Stimulated activated CD4-positive, alpha-beta T cell treated with anti-CD3 and anti-CD28 coated beads, Interleukin-12 subunit alpha, Interleukin-12 subunit beta, amount 100 ng/mL, for 48 hours (primary cell): ENCODE results near the gene FOXP1.

ENCODE experiments used
- DNase-seq, 3 donors: peaks; one replicate each; pipeline ENCODE4 v3.0.0-alpha.2; 2020; ENCODE audit warnings: low read depth in 2 of 3, low spot score in 1 of 3

Gene FOXP1

DNA sequence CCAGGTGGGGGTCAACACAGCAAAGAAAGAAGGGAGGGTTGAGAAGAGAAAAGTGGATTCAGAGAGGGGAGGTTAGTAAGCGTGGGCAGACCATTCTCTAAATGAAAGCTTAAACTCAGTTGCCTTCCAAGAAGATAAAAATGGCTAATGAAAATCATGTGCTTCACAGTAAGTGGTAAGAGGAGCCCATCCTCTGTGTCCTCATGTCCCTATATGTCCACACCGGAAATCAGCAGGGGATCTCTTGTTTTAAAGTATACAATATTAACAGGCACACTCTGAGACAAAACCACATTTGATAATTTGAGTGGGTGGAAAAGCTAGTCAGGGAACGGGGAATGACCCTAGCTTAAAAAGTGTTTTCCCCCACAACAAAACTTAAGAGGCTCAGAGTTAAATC is 4.4 kb upstream of the FOXP1 start:
- no peak for DNase-seq

DNA sequence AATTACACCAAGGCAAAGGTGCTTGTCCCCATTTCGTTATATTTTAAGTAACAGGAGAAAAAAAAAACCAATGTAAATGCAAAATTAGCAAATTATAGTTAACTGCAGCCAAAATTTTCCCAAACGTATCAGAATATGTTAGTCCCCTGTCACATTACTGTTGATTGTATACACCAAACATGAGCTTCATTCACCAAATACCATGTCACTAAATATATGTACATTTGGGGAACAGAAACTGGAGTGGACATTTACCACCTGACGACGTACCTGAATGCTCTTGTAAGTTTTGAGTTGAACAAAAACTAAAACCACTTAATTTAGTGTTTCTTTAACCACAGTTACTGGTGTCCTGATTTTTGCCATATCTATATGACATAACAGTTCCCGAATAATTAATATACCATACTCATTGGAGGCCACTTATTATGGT is 3.3 kb upstream of the FOXP1 start:
- no peak for DNase-seq

DNA sequence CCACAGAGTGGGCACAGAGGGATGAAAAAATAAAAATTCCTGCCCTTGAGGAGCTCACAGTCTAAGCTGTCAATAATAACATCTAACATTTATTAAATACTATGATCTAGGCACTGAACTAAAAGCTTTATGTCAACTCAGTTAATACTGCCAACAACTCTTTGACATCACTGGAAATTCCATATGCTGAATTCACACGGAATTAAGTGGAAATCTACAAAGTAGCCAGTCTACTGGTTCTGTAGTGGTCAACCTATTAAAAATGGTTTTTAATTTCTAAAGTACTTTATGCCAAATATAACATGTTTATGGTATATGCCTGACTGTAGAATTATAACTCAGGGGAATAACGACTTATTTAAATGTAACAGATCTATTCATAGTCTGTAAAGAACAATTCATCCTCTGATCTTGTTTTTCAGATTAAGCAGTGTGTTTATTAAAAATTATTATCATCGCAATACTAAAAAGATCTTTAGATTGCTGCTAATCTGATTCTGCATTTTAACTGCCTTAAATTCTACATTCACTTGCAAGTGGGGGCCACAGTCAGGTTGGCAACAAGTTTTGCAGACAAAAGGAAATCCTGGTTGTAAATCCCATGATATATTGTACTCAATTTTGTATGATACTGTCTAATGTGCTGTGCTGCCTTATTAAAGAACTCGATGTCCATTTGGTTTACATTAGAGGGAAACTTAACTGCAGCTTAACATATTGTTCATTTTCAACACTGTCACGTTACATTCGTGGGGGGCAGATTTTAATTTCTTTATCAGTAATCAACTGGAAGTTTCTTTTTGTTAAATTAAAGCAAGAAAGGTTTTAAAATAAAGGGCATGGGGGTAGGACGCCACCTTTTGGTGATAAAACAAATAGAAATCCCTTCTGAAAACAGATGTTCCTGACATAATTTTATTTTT is 2.6 kb upstream of the FOXP1 start:
- DNase-seq = peak in 1 of 3 donors; percentile 8

DNA sequence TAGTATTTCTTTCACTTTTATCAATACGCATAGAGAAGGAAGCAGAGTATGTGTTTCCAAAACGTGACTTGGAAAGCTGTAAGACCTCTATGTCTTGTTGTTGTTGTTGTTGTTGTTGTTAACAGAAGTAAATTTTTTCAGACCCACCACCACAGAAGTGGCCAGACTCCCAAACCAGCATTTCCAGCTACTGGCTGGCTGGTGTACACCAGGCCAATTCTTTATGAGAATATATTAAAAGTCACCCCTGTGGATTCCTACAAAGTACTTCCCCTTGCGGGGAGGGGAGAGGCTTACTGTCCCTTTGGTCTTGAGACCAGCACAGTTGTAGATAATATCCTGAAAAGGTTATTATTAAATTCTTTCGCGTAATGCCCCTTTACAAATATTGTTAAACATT is 1.6 kb upstream of the FOXP1 start:
- no peak for DNase-seq

DNA sequence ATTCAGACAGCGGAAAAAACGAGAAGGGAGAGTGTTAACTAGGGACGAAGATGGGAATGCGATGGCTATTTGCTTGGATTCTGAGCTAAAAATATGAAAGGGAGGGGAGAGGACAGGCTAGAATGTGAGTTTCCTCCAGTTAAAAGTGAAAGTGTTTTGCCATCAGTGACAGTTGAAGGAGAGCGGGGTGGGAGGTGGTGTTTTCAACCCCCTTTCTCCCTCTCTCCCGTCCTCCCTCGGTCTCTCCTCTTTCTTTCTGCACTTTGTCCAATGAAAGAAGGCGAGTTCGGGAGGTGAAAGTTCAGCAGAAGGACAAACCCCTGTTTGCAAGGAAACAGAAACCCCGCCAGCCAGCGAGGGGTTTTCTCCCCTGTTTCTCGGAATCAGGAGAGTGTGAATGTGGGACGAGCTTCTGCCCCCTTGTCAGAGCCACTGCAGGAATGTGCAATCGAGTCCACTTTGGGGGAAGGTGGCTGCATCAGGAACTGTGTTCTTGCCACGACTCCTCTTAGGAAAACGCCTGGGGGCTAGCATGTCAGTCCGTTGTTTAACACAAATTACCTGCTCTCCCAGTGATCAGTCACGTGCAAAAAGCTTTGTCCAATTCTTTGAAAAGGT is 975 bp upstream of the FOXP1 start:
- DNase-seq = peak; percentile 53 to 64 (median 57)

DNA sequence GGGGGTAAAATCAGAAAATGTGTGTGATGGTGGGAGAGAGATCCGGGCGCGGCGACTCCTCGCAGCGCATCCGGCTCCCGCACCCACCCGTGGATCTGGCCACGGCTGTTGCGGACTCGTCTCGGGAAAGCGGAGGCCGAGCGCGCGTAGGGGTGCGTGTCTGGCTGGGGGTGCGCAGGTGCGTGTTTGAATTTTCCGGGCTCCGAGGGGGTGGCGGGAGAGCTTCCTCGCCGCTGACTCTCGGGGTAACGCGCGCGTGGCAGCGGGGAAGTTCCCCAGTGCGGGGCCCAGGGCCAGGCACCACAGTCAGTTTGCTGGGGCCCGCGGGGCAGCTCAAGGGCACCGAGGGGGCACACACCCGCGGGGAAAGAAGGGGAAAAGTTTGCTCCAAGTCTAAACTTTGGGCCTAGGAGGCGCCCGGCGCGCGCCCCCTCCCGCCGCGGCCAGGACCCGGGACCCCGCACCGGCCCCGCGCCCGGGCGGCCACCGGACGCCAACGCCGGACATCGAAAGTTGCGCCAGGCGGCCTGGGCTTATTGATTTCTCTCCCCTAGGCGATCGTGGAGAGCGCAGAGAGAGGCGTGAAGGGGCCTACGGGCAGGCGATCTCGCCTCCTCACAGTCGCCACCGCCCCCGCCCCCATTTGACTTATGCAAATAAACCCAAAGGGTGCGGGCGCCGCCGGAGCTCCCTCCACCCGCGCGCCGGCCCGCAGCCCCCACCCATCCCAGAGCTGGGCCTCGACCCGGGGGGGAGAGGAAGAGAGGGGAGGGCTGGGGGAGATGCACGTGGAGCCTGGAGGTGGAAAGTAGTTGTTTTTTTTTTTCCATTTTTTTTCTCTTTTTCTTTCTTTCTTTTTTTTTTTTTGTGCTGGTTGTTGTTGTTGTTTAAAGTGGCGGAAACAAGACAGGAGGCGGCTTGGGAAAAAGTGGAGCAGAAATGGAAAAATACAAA is 639 bp downstream of the FOXP1 start:
- DNase-seq = peak; percentile 56 to 75 (median 57)

DNA sequence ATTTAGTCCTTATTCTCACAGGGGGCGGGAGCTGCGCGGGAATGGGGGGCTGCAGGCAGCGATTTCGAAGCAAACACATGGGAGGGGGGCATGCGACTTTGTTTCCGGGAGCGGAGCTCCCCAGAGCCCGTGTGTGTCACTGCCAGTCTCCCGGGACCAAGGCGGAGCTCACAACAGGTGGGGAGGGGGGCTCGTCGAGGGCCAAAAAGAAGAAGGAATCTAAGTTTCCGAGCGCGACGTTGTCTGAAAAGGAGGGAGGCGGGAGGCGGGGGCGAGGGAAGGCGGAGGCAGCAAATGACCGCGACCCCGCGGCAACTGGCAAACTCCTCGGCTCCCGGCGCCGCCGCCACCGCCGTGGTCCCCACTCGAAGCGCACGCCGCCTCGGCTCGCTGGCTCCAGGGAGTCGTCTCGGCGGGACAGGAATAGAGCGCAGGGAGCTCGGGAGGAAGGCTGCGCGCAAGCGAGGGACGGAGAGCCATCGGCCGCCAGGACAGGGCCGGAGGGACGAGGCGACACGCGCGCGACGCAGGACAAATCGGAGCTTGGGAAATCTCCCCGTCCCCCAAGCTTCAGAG is 1.4 kb downstream of the FOXP1 start:
- DNase-seq = peak in 2 of 3 donors; percentile 9 to 49

DNA sequence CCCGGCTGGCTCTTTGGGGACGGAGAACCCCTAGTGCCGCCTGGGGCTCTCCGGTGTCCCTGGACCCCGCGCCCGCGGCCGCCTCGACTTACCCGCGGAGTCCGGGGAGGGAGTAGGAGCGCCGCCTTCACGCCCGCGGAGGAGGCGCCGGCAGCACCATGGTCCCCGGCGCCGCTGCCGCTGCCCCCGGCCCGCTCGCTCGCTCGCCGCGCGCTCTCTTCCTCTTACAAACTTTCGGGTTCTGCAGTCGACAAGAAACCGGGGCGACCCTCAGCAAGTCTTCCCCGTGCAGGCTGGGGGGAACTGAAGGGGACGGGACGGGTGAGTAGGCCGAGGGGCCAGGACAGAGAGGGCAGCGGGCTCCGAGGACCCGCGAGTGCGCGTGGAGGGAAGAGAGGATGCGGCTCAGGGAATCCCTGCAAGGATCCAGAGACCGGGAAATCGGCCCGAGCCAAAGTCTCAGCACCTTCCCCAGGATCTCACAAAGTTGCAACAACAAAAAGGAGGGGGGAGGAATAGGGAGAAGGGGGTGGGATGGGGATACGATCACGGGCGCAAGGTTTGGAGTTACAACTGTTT is 2.0 kb downstream of the FOXP1 start:
- DNase-seq = peak in 2 of 3 donors; percentile 11 to 21

DNA sequence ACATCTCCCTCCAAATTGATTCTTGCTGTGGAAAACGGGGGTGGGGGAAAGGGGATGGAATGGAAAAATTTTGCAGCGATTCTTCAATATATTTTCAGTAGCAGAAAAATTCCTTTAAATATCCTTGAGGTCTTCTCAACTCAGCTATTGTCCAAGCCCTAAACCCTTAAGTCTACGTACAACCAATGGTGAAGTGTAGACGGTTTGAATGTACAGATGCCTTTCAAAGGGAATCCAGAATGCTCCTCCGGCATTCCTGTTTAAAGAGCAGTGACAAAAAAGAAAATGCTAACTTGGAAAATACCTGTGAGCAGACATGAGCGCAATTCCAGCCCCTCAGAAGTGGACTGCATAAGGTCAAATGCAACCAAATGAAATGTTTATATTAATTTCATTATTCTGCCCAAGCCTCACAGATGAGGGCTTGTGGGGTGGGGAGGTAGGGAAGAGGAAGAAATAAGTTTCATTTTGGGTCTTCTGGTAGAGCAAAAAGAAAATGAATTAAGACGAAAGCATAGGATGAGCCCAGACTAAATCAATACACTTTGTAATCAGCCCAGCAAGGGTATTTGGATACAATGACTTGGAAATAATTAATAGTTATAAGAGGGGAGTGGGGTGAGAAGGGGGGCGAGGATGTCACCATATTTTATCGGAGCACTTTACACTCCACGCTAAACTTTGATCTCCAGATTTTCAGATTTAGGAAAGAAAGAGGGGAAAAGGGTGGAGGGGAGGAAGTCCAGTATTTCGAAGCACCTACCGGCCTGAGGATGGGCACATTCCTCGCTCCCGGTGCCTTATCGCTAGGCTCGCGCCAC is 2.7 kb downstream of the FOXP1 start:
- DNase-seq = no peak

DNA sequence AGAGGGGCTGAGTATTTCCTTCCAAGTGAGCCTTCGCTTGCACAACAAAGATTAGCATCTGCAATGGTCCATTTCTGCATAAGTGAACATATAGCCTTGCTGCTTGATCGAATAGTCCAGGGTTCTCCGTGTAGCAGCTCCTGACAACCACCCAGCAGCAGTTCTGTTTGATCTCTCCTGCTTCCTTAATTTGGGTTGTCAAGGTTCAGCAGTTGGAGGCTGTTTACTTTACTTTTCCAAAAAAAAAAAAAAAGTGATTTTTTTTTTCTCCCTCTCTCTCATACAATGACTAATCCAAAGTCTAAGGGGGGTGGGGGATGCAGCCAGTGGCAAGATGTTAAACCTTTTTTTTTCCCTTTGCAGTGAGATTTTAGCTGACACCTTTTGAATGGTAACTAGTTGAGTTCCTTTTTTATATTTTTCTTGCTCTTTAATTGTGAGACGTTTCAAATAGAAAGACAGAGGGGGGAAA is 3.6 kb downstream of the FOXP1 start:
- no peak for DNase-seq

DNA sequence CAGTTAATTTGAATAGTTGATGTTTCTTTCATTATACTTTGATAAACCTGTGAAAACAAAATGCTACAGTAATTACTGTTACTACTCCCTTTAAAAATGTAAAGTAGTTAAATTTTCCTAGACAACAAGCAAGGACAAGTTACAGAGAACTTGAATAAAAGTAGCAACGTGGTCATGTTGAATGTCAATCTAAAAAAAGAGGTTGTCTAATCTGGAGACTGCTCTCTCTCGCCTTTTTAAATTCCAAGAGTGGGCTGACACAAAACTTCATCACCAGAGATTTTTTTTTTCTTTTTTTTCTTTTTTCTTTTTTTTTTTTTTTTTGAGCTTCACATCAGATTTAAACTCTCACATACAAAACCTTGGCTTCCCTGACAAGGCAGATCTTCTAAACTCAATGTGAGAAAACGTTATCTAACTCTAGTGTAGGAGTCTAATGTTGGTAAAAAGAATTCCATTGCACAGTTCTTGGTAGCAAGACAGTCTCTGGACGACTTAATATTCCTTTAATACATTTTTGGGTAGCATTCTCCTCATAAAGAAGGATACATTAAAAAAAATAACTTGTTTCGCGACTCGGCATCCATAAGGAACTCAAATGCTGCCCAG is 4.1 kb downstream of the FOXP1 start:
- no peak for DNase-seq

DNA sequence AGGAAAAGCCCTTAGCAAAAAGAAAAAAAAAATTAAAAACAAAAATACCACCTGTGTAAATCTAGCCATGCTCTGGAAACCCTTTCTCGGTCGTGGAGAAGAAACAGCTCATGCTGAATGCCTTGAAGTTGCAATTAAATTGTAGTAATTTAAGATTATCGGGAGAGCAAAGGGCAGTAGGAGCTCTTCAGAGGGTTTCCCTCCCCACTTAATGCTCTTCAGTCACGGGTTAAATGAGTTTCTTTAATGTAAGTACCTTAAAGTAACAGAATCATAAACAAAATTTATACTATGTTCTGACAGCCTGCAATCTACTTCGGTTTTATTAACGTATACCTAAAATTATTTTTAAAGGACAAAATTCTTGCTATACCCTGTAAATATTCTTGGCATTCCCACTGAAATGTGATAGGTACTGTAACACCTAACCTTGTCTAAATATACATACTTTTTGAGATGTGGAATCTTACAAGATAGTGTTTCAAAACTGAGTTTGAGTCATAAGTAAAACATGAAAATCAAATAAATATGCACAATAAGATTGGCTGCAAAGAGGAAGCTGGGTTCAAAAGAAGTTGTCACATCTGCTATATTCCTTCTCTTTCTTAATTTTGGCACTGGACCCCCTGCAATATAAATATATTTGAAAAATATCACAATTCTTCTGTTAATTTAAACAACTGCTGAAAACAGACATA is 5.3 kb downstream of the FOXP1 start:
- no peak for DNase-seq

DNA sequence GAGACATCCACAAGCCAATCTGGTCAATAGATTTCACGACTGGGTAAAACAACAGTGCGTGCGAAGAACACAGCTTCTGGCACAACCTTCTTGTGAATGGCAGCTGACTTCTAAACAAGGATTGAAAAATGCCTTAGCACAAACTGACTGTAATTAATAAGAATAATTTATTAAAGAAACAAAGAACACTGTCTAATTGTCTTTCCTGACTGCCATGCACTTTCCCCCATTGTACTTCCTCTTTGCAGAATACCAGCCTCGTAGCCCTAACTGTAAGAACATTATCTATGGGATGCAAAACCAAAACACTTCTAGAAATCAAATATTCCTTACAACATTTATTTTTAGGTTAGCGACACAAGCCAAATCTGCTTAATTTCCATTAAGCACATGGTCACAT is 6.5 kb downstream of the FOXP1 start:
- no peak for DNase-seq

DNA sequence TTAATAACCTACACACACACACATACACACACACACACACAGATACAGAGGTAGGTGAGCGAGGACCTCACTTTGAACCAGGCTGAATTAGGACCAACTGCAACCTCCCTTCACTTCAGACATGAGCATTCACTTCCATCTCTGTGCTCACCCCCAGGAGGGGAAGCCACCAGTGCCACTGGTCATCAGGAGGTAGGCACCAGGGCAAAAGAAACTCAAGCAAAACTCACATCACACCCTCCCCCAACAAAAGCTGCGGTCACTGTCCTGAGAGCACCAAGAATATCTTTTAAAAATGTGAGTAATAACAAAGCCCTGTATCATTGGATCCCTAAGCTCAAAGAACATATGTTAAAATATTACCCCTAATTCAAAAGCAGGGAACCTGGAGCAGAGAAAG is 8.1 kb downstream of the FOXP1 start:
- DNase-seq = no peak

DNA sequence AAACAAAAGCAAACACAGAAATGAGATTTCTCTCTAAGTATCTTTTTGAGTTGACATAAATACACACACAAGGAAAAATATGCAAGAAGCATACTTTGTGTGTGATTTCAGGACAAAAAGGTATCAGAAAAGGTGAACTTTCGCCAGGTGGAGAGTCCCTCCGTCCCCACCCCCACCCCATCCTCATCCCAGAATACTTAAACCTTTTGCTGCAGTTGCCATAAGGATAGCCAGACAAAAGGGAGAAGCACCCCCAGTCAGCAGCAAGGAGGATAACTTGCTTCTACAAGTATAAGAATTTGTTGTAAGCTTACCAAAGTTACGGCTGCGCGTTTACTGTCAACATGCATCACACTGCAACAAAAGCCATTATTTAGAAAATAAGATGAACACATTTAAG is 10.3 kb downstream of the FOXP1 start:
- no peak for DNase-seq

DNA sequence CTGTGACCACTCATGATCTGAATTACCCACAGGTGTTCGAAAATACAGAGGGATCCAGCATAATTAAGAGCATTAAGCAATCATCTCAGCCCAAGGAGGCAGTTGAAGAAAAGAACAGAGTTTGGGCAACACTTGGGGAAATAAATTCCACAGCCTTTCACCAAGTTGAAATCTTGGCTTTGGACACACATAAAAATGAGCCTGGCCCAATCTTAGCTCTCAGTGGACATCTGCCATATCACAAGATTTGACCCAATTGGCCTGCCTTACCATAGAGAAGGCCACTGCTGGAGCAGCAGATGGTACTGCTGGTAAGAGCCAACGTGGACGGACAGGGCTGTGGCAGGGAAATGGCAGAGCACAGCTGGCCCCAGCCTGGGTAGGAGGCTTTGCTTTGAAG is 13.0 kb downstream of the FOXP1 start:
- no peak for DNase-seq

DNA sequence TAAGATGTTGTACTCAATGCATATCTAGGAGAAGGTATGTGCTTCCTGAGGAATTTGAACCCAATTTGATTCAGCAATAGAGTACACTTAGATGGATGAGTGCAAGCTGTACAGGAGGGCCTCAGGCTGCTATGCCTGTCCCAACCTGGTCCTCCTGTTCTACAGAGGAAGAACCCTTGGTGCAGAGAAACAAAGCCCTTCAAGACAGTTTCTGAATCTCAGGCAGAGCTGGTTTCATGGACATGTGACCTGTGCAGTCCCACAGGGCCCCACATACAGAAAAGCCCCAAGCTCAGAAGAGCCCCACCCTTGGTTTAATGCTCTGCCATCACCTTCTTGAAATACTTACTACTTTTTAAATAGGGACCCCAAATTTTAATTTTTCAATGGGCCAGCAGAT is 15.3 kb downstream of the FOXP1 start:
- no peak for DNase-seq

DNA sequence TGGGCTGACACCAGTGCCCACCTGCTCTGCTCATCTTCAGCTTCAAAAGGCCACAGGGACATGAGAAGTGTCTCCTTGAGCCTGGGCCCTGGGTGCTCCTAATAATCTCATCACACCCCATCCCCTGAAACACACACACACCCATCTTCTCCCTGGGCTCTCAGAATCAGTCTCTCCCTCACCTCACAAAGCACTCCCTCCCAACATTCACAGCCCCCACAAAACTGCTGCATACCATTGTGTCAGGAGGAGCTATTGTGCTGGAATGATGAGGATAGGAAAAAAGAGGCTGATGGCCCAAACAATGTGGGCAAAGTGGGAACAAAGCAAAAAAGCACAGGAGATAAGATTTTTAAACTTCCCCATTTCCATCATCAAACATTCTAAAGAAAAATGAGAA is 16.8 kb downstream of the FOXP1 start:
- no peak for DNase-seq

DNA sequence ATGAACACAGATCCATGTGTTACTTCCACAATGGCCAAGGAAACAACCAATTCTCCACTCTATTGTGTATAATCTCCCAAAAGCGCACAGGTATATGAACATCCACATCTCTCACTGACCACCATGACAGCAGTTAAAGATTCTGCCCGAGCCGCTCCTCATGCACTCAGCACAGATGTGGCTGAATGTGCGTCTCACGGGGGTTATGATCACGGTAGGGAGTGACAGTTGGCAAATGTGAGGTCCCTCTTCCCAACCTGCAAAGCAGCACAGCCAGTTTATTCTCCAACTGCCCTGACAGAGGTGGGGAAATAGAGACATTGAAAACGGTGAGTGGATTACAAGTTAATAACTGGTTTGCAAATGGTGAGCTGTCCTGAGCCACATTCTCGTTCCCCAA is 17.6 kb downstream of the FOXP1 start:
- no peak for DNase-seq
